WTC11 (cell line): ENCODE measurements around the gene KANK4. TPM values are rescaled to one million over a fixed set of nuclear protein-coding genes. Genes with fewer than 3 reads are reported as not detected.

Experiments
- ATAC-seq: fragments of 200-7000 bp; cut with Tn5 transposase; 2 replicates; pipeline ENCODE4 v1.10.0; 2021; ENCODE audit warnings: mild to moderate bottlenecking, moderate library complexity
- CTCF ChIA-PET: fragments of 300-600 bp; sonication (Branson Sonifier 250); formaldehyde crosslinking; loops from one replicate; lab custom pipeline; 2021; ENCODE audit warnings: antibody characterized with exemption; lab: Charles Lee
- POLR2A ChIA-PET: fragments of 350-600 bp; sonication (Branson Sonifier 250); formaldehyde crosslinking; loops from one replicate; lab custom pipeline; 2021; ENCODE audit warnings: antibody characterized with exemption; lab: Charles Lee
- DNase-seq: peaks from one replicate; pipeline ENCODE4 v3.0.0; 2021; ENCODE audit warnings: low spot score
- H3K27ac Mint-ChIP-seq: 2 replicates; pipeline ENCODE4 v1.8.0; 2021; ENCODE audit warnings: mixed read lengths
- H3K27me3 Mint-ChIP-seq: 2 replicates; pipeline ENCODE4 v1.8.0; 2021; ENCODE audit warnings: low read depth, mild to moderate bottlenecking, moderate library complexity, mixed read lengths
- H3K36me3 Mint-ChIP-seq: 2 replicates; pipeline ENCODE4 v1.8.0; 2021; ENCODE audit warnings: mixed read lengths
- H3K4me1 Mint-ChIP-seq: 2 replicates; pipeline ENCODE4 v1.8.0; 2022; ENCODE audit warnings: mixed read lengths
- H3K4me3 Mint-ChIP-seq: 2 replicates; pipeline ENCODE4 v1.8.0; 2021; ENCODE audit warnings: mild to moderate bottlenecking, moderate library complexity, mixed read lengths
- H3K9me3 Mint-ChIP-seq: 2 replicates; pipeline ENCODE4 v1.8.0; 2021; ENCODE audit warnings: mixed read lengths
- ATF1 ChIP-seq: sonication (generic); formaldehyde crosslinking; IDR thresholded peaks from 2 replicates; pipeline ENCODE4 v1.8.1; 2023; ENCODE audit warnings: mild to moderate bottlenecking, moderate library complexity, missing genetic modification reagents
- CTCF ChIP-seq: fragments of 200-600 bp; IDR thresholded peaks from 2 replicates; pipeline ENCODE4 v1.8.0; 2022; ENCODE audit warnings: antibody characterized with exemption
- E2F4 ChIP-seq: sonication (generic); formaldehyde crosslinking; IDR thresholded peaks from 2 replicates; pipeline ENCODE4 v1.8.1; 2022; ENCODE audit warnings: low read depth, mild to moderate bottlenecking, moderate library complexity, missing genetic modification reagents, borderline replicate concordance
- E2F5 ChIP-seq: sonication (generic); formaldehyde crosslinking; IDR thresholded peaks from 2 replicates; pipeline ENCODE4 v1.8.1; 2022; ENCODE audit warnings: mild to moderate bottlenecking, moderate library complexity, missing genetic modification reagents
- ELF4 ChIP-seq: sonication (generic); formaldehyde crosslinking; IDR thresholded peaks from 2 replicates; pipeline ENCODE4 v1.8.1; 2022; ENCODE audit warnings: low read depth, mild to moderate bottlenecking, moderate library complexity, missing genetic modification reagents
- EMX1 ChIP-seq: fragments of 250-450 bp; sonication (Bioruptor Pico); IDR thresholded peaks from 2 replicates; pipeline ENCODE4 v1.8.0; 2021; ENCODE audit warnings: mild to moderate bottlenecking
- GABPB1 ChIP-seq: sonication (generic); formaldehyde crosslinking; IDR thresholded peaks from 2 replicates; pipeline ENCODE4 v1.8.1; 2023; ENCODE audit warnings: mild to moderate bottlenecking, missing genetic modification reagents
- HMGA2 ChIP-seq: fragments of 250-450 bp; sonication (Bioruptor Pico); IDR thresholded peaks from 2 replicates; pipeline ENCODE4 v1.4.0; 2021; ENCODE audit warnings: mild to moderate bottlenecking, moderate library complexity
- MXD4 ChIP-seq: fragments of 250-450 bp; sonication (Bioruptor Pico); IDR thresholded peaks from 2 replicates; pipeline ENCODE4 v1.8.0; 2021; ENCODE audit warnings: mild to moderate bottlenecking, moderate library complexity, borderline replicate concordance
- NFE2L1 ChIP-seq: sonication (generic); formaldehyde crosslinking; IDR thresholded peaks from 2 replicates; pipeline ENCODE4 v1.8.1; 2023; ENCODE audit warnings: missing genetic modification reagents
- NR2C2 ChIP-seq: sonication (generic); formaldehyde crosslinking; IDR thresholded peaks from 2 replicates; pipeline ENCODE4 v1.8.0; 2022; ENCODE audit warnings: mild to moderate bottlenecking, missing genetic modification reagents
- SMAD3 ChIP-seq: sonication (generic); formaldehyde crosslinking; IDR thresholded peaks from 2 replicates; pipeline ENCODE4 v1.8.0; 2022; ENCODE audit warnings: missing genetic modification reagents, mild to moderate bottlenecking, borderline replicate concordance
- SMAD4 ChIP-seq: sonication (generic); formaldehyde crosslinking; IDR thresholded peaks from 2 replicates; pipeline ENCODE4 v1.8.0; 2022; ENCODE audit warnings: mild to moderate bottlenecking, missing genetic modification reagents
- SP1 ChIP-seq: sonication (generic); formaldehyde crosslinking; conservative IDR thresholded peaks from 2 replicates; pipeline ENCODE4 v1.8.1; 2022; ENCODE audit warnings: missing genetic modification reagents
- TCF7 ChIP-seq: sonication (generic); formaldehyde crosslinking; IDR thresholded peaks from 2 replicates; pipeline ENCODE4 v1.8.0; 2022; ENCODE audit warnings: mild to moderate bottlenecking, low read depth, missing genetic modification reagents, moderate library complexity
- USF2 ChIP-seq: sonication (generic); formaldehyde crosslinking; IDR thresholded peaks from 2 replicates; pipeline ENCODE4 v1.8.1; 2023; ENCODE audit warnings: mild to moderate bottlenecking, missing genetic modification reagents, moderate library complexity
- ZNF219 ChIP-seq: sonication (generic); formaldehyde crosslinking; IDR thresholded peaks from 2 replicates; pipeline ENCODE4 v1.8.0; 2023; ENCODE audit warnings: missing genetic modification reagents, mild to moderate bottlenecking, borderline replicate concordance
- total RNA-seq: library from RNA; stranded (reverse); gene quantifications from 3 replicates; pipeline ENCODE4 v1.2.3, GENCODE V29; 2021
- TF ChIP-seq, protein P1 (sequence below): sonication (generic); formaldehyde crosslinking; IDR thresholded peaks from 2 replicates; pipeline ENCODE4 v1.8.1; 2023; ENCODE audit warnings: mild to moderate bottlenecking, missing genetic modification reagents
- TF ChIP-seq, protein P2 (sequence below): sonication (generic); formaldehyde crosslinking; IDR thresholded peaks from 2 replicates; pipeline ENCODE4 v1.8.1; 2023; ENCODE audit warnings: mild to moderate bottlenecking, moderate library complexity, missing genetic modification reagents

KANK4 gene
- total RNA-seq, 1 experiment from 2014 or later: 0.35 TPM

DNA sequence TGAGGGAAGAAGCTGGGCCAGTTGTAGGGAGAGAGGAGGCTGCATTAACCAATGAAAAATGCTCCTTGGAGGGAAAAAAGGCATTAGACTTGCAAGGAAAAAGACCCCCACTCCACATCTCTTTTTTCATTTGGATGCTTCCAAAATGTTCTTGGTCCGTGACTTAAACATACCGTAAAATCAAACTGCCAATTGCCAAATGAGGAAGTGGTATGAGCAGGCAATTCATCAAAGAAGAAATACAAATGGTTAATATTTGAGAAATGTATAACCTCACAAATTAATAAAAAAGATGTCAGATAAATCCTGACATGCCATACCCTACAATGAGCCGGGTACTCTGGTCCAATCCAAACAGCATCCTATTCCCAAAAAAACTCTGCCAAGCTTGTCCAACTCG is 30.6 kb downstream of the KANK4 start:
- H3K27ac Mint-ChIP-seq: no peak overlapping the region
- peaks cover 98% of the 10 kb centered on the region for H3K27me3 Mint-ChIP-seq
- peaks cover 48% of the 10 kb centered on the region for H3K4me1 Mint-ChIP-seq
- ChIA-PET CTCF (no interaction called here), POLR2A (no interaction called here)
- no peaks in the 10 kb centered on the region for H3K36me3 Mint-ChIP-seq
- H3K9me3 Mint-ChIP-seq: no peaks in the 10 kb centered on the region
- TF ChIP-seq SMAD4 (CRISPR knock-in tag): no peak
- TF ChIP-seq, protein P1, sequence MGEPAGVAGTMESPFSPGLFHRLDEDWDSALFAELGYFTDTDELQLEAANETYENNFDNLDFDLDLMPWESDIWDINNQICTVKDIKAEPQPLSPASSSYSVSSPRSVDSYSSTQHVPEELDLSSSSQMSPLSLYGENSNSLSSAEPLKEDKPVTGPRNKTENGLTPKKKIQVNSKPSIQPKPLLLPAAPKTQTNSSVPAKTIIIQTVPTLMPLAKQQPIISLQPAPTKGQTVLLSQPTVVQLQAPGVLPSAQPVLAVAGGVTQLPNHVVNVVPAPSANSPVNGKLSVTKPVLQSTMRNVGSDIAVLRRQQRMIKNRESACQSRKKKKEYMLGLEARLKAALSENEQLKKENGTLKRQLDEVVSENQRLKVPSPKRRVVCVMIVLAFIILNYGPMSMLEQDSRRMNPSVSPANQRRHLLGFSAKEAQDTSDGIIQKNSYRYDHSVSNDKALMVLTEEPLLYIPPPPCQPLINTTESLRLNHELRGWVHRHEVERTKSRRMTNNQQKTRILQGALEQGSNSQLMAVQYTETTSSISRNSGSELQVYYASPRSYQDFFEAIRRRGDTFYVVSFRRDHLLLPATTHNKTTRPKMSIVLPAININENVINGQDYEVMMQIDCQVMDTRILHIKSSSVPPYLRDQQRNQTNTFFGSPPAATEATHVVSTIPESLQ (CRISPR knock-in tag): no peak
- DNase-seq (no peak), ATAC-seq (no peak)
- H3K4me3 Mint-ChIP-seq: no peak overlapping the region

- CTCF ChIA-PET: no interaction called here
- TF ChIP-seq E2F4 (CRISPR knock-in tag): no peak
- TF ChIP-seq ATF1 (CRISPR knock-in tag): no peak
- no peak for TF ChIP-seq TCF7 (CRISPR knock-in tag)
- TF ChIP-seq GABPB1 (CRISPR knock-in tag): no peak
- TF ChIP-seq E2F5: no peak
- TF ChIP-seq, protein P2, sequence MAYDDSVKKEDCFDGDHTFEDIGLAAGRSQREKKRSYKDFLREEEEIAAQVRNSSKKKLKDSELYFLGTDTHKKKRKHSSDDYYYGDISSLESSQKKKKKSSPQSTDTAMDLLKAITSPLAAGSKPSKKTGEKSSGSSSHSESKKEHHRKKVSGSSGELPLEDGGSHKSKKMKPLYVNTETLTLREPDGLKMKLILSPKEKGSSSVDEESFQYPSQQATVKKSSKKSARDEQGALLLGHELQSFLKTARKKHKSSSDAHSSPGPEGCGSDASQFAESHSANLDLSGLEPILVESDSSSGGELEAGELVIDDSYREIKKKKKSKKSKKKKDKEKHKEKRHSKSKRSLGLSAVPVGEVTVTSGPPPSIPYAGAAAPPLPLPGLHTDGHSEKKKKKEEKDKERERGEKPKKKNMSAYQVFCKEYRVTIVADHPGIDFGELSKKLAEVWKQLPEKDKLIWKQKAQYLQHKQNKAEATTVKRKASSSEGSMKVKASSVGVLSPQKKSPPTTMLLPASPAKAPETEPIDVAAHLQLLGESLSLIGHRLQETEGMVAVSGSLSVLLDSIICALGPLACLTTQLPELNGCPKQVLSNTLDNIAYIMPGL (CRISPR knock-in tag): no peak
- TF ChIP-seq ZNF219 (CRISPR knock-in tag): no peak
- no peak for TF ChIP-seq NR2C2 (CRISPR knock-in tag)
- TF ChIP-seq SMAD3 (CRISPR knock-in tag): no peak
- no peak for TF ChIP-seq SP1
- TF ChIP-seq SMAD4 (CRISPR knock-in tag): no peak
- TF ChIP-seq USF2 (CRISPR knock-in tag): no peak
- no peak for TF ChIP-seq MXD4
- no peak for TF ChIP-seq EMX1
- no peak for TF ChIP-seq CTCF
- no peak for TF ChIP-seq NFE2L1 (CRISPR knock-in tag)
- TF ChIP-seq ELF4 (CRISPR knock-in tag): no peak
- TF ChIP-seq HMGA2: no peak
- H3K9me3 Mint-ChIP-seq: no peaks in the 10 kb centered on the region
These were observed 31.0 kb downstream of the KANK4 start for GRCh38 chr1:62288224-62288623.

More at GRCh38 chr1:62288224-62288623, 31.0 kb downstream of the KANK4 start:
- H3K36me3 Mint-ChIP-seq: no peaks in the 10 kb centered on the region
- H3K27ac Mint-ChIP-seq: no peak overlapping the region
- no peak overlapping the region for H3K4me3 Mint-ChIP-seq
- DNase-seq (no peak), ATAC-seq (no peak)
- H3K4me1 Mint-ChIP-seq: peaks cover 52% of the 10 kb centered on the region
- POLR2A ChIA-PET: no interaction called here
- peaks cover 98% of the 10 kb centered on the region for H3K27me3 Mint-ChIP-seq
